IPS-15b (cell line): Measurements from ENCODE around the gene ATP7A.
"Not testable (repeated sequence)": the region's sequence is repeated elsewhere in the genome, so short reads cannot be mapped to it uniquely, and the experiment has no call there.

Experiments used
- H3K27me3 ChIP-seq: one replicate; pipeline ENCODE4 v1.6.1; 2013; ENCODE audit warnings: low read length; ENCODE audit not compliant: control insufficient read depth, insufficient read depth
- H3K36me3 ChIP-seq: one replicate; pipeline ENCODE4 v1.6.1; 2013; ENCODE audit warnings: low read length; ENCODE audit not compliant: control insufficient read depth, insufficient read depth
- H3K4me1 ChIP-seq: one replicate; pipeline ENCODE4 v1.6.1; 2013; ENCODE audit warnings: mild to moderate bottlenecking, low read length; ENCODE audit not compliant: control insufficient read depth, insufficient read depth
- H3K4me3 ChIP-seq: one replicate; pipeline ENCODE4 v1.5.1; 2013; ENCODE audit warnings: low read depth, low read length
- H3K9ac ChIP-seq: one replicate; pipeline ENCODE4 v1.6.1; 2013; ENCODE audit warnings: low read depth, mild to moderate bottlenecking, low read length
- H3K9me3 ChIP-seq: one replicate; pipeline ENCODE4 v1.6.1; 2013; ENCODE audit warnings: mild to moderate bottlenecking, low read length; ENCODE audit not compliant: control insufficient read depth, insufficient read depth

ATP7A gene

DNA sequence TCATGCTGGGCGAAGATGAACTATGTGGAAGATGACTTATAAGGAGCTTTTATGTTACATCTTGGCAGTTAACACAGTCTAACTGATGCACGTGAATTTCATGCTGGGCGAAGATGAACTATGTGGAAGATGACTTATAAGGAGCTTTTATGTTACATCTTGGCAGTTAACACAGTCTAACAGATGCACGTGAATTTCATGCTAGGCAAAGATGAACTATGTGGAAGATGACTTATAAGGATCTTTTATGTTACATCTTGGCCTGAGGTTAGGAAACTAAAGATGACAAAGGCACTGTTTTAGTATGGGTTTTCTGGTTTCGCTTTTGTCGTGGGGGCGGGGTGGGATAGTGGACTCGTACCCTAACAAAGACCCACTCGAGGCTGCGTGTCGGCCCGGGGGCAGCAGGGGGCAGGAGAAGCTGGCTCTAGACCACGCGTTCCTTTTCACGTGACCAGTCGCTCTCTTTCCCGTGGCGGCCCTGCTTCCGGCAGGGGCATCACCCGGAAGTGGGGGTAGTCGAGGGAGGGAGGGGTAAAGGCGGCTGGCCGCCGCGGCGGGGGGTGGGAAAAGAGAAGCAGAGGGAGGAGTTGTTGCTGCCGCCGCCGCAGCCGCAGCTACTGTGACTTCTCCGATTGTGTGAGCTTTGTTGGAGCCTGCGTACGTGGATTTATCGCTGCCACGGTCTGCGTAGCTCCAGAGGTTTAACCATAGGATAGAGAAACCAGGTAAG is at the start of gene ATP7A:
ATP7A (plus strand) TSS at position 586 of the 733 bp plus-strand sequence. CDS start 60,949 bp downstream, outside the sequence.
- no peaks in the 10 kb centered on the region for H3K36me3 ChIP-seq
- no peaks in the 10 kb centered on the region for H3K4me1 ChIP-seq
- peak within 1 kb of the TSS; percentile 50 for H3K9ac ChIP-seq
- H3K9me3 ChIP-seq, result no peaks in the 10 kb centered on the region
- H3K4me3 ChIP-seq, result peak within 1 kb of the TSS; percentile 77
- no peaks in the 10 kb centered on the region for H3K27me3 ChIP-seq

DNA sequence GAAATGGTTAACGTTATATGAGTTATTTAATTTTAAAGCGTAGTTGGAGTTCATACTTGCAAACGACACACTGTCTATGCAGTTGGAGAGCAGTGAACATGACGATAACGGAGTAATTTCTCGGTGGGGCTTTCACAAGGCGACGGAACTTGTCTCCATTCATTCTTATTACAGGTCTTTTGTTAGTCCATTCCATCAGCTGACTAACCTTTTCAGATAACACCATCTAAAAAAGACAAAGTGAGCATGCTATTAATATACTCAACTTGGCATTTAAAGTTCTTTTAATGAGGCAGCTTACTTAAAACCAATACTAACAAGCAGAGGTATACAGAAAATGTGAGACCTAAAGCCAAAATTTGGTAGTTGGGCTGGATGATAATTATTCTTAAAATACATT is 35.1 kb upstream of the ATP7A start:
- Histone ChIP-seq H3K36me3 (peaks cover 5% of the 10 kb centered on the region), H3K4me1 (no peaks in the 10 kb centered on the region), H3K9ac (no peak overlapping the region), H3K9me3 (no peaks in the 10 kb centered on the region), H3K27me3 (no peaks in the 10 kb centered on the region), H3K4me3 (no peak overlapping the region)

DNA sequence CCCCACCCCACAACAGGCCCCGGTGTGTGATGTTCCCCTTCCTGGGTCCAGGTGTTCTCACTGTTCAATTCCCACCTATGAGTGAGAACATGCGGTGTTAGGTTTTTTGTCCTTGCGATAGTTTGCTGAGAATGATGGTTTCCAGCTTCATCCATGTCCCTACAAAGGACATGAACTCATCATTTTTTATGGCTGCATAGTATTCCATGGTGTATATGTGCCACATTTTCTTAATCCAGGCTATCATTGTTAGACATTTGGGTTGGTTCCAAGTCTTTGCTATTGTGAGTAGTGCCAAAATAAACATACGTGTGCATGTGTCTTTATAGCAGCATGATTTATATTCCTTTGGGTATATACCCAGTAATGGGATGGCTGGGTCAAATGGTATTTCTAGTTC is 29.1 kb upstream of the ATP7A start:
- H3K36me3 ChIP-seq, result not testable (repeated sequence)

DNA sequence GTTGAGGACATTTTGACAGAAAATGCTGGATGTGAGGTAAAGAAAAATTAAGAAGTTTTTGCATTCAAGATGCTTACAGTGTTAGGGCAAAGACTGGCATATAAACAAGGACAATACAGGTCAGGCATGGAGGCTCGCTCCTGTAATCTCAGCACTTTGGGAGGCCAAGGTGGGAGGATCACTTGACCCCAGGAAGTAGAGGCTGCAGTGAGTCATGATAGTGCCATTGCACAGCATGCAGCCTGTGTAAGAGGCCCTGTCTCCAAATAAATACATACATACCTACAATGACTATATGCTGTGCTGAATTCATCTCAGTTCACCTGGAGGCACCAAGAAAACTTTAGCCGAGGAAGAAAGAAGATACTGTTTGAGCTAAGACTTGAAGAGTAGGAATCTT is 17.6 kb upstream of the ATP7A start:
- Histone ChIP-seq H3K4me3 (no peak overlapping the region), H3K4me1 (no peaks in the 10 kb centered on the region), H3K27me3 (no peaks in the 10 kb centered on the region), H3K9ac (no peak overlapping the region), H3K36me3 (no peaks in the 10 kb centered on the region), H3K9me3 (no peaks in the 10 kb centered on the region)

More for the DNA sequence above, 29.1 kb upstream of the ATP7A start:
- not testable (repeated sequence) for H3K9ac ChIP-seq, H3K4me3 ChIP-seq, H3K27me3 ChIP-seq, H3K9me3 ChIP-seq, H3K4me1 ChIP-seq

DNA sequence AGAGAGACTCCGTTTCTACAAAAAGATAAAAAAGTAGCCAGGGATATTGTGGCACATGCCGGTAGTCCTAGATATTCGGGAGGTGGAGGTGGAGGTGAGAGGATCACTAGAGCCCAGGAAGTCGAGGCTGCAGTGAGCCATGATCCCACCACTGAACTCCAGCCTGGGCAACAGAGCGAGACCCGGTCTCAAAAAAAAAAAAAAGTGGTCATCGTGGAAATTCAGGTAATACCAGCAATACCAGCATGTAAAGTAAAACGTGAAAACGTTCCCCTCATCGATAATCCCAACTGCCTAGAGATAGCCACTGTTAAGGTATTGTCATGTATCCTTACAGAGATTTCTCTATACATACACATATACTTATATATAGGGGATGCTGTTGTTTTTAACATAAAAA is 16.8 kb upstream of the ATP7A start:
- Histone ChIP-seq H3K36me3 (no peaks in the 10 kb centered on the region), H3K9me3 (no peaks in the 10 kb centered on the region), H3K27me3 (no peaks in the 10 kb centered on the region), H3K4me3 (peak overlapping the region; percentile 81), H3K4me1 (no peaks in the 10 kb centered on the region), H3K9ac (no peak overlapping the region)

DNA sequence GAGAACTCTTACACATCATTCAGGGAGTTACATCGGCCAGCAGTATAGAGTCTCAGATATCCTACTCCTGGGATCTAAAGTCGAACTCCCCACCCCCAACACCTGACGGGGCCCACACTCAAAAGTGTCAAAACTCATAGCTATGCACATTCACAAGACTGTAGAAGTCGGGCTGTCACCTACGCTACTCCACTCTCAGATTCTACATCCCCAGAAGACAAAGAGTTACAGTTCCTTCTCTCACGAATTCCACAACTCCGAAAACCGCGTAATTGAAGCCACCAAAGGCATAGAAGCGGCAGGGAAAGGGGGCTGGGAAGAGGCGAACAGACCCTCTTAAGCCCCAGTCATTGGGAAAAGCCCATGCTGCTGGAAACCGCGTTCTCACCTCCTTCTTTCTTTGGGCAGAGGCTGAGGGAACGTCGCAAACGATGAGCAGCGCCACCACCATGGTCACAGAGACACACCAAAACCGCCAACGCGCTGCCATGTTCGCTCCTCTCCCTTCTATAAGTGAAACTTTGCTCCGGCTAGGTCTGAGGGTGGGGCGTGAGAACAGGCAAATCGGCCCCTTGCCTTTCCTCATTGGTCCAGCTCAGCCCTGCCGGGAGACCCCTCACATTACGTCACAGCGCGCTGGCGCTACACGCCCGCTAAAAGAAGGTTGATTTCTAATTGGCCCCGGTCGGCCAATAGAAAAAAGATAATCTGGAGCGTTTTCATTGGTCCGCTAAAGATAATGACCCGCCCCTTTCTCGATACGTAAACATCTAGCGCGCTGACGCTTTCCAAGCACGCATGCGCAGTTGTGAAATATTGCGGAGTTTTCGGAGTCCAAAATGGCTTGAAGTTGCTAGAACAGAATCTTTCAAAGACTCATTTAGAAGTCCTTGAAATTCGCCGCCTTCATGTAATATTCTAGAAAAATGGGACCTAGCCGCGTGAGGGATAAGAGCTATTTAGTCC is 15.3 kb upstream of the ATP7A start, which contains the start of gene MAGT1:
MAGT1 (minus strand) TSS at position 515 of the 966 bp plus-strand sequence; CDS start at position 490, 25 bp downstream.
- Histone ChIP-seq H3K27me3 (no peaks in the 10 kb centered on the region), H3K36me3 (no peaks in the 10 kb centered on the region), H3K4me3 (peak within 1 kb of the TSS; percentile 81), H3K4me1 (no peaks in the 10 kb centered on the region), H3K9ac (peak within 1 kb of the TSS; percentile 26), H3K9me3 (no peaks in the 10 kb centered on the region)

DNA sequence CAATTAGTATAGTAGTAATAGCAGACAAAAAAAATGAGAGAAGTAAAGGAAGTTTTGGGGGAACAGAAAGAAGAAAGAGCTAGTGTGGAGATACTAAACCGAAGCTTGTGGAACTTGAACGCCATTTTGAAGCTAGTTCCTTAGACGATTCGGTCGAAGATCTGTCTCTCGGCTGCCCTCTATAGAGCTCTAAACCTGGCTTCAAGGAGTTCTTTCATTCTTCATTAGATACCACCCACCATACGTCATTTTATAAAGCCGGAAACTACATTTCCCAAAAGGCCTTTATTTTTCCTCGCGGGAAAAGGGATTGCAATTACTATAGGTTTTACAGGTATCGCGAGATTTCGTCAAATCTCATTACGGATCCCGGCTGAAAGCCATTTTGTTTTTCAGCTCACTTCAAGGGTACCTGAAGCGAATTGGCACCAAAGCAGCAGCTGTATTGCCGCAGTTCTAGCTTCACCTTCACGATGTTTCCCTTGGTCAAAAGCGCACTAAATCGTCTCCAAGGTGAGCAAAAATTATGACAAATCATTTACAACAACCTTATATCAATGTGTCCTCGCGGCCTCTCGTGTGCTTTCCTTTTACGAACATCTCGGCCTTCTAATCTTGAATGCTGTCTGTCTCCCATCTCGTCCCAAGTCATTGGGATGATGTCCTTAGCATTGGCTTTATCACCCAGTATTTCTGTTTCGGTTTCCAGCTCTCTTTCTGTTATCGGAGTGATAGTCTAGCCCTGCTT is 11.2 kb upstream of the ATP7A start, which contains the start of gene COX7B:
COX7B (plus strand) TSS at position 388 of the 748 bp plus-strand sequence; CDS start at position 474, 86 bp downstream.
- Histone ChIP-seq H3K36me3 (no peaks in the 10 kb centered on the region), H3K4me1 (no peaks in the 10 kb centered on the region), H3K9me3 (no peaks in the 10 kb centered on the region)

DNA sequence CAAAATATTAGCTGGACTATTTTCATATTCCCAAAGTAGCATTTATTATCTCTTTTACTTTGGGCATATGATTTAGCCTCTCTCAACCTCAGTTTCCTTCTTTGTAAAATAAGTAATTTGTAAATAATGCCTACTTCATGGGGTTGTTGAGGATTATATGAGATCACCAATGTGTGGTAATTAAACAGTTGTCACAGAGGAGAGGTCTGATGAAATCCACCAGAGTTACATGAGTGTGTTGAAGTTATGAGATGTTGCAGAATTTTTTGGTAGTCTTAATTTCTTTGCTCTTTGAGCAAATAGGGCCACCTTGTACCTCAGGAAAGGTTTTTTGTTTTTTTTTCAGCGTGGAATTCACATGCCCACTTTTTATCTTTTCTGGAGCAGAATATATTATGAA is 9.8 kb upstream of the ATP7A start:
- no peaks in the 10 kb centered on the region for H3K9me3 ChIP-seq
- peak overlapping the region; percentile 51 for H3K9ac ChIP-seq
- no peaks in the 10 kb centered on the region for H3K27me3 ChIP-seq
- H3K4me3 ChIP-seq, result peak overlapping the region; percentile 91
- H3K36me3 ChIP-seq, result no peaks in the 10 kb centered on the region
- H3K4me1 ChIP-seq, result no peaks in the 10 kb centered on the region

More for the DNA sequence above, 11.2 kb upstream of the ATP7A start, which contains the start of gene COX7B:
- peak within 1 kb of the TSS; percentile 91 for H3K4me3 ChIP-seq
- H3K9ac ChIP-seq, result peak within 1 kb of the TSS; percentile 65
- H3K27me3 ChIP-seq, result no peaks in the 10 kb centered on the region

DNA sequence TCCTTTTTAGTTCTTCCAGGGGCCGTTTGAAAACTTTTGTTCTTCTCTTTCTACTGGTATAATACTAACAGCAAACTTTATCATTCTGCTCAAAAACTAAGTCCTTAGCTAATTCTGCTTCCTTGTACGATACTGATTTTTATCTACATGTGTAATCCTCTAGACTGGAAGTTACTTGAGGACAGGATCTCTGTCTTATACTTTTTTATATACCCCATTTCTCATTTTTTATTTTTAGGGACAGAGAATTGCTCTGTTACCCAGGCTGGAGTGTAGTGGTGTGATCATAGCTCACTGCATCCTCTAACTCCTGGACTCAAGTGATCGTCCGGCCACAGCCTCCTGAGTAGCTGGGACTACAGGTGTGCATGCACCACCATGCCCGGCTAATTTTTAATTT is 9.0 kb upstream of the ATP7A start:
- no peak overlapping the region for H3K4me3 ChIP-seq
- no peaks in the 10 kb centered on the region for H3K27me3 ChIP-seq

DNA sequence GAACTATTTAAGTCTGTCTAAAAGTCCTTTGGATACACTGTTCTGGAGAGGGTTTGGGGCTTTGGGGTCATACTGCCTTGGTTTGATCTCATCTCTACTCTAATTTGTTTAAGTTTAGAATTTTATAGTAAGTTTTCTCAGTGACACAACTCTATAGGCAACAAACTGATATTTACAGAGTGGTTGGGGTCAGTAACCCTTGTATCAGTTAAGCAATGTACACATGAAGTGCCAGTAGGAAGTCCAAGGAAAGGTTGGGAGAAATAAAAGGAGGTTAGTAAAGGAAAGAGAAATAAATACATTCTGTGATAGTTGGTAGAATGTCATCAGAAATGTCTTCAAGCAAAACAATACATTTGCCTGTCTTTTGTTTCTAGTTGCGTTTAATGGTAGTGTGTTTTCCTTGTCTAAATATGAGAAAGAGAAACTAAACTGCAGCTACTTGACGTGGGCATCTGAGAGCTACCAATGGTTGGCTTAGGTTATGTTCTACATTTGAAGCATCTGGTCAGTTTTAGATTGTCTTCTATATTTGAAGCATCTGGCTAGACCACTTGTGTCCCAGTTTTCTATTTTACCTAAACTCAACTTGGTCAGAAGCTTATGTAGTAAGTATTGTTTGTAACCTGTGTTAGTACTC is 6.9 kb downstream of the ATP7A start:
- H3K4me1 ChIP-seq, result no peaks in the 10 kb centered on the region
- no peak overlapping the region for H3K9ac ChIP-seq
- no peaks in the 10 kb centered on the region for H3K9me3 ChIP-seq
- no peaks in the 10 kb centered on the region for H3K27me3 ChIP-seq
- H3K4me3 ChIP-seq, result no peak overlapping the region
- no peaks in the 10 kb centered on the region for H3K36me3 ChIP-seq

More for the DNA sequence above, 9.0 kb upstream of the ATP7A start:
- Histone ChIP-seq H3K36me3 (no peaks in the 10 kb centered on the region), H3K9ac (no peak overlapping the region), H3K4me1 (no peaks in the 10 kb centered on the region), H3K9me3 (no peaks in the 10 kb centered on the region)

DNA sequence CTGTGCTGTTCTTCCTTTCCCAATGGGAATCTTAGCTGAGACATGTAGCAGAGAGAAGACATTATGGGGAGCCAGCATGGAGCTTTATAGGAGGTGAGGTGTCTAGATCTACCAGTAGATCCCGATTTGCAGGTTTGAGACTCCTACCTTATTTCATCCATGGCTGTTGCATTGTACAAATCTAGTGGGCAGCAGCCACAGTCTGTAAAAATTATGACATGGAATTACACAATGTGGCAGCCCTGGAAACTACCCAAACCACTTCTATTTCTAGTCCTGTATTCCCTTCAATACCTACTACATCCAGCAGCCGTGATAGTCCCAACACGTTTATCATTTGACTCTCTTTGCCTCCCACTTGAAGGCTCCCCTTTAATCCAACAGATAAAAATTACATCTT is 8.1 kb downstream of the ATP7A start:
- H3K27me3 ChIP-seq, result no peaks in the 10 kb centered on the region
- no peak overlapping the region for H3K4me3 ChIP-seq
- no peaks in the 10 kb centered on the region for H3K4me1 ChIP-seq
- no peak overlapping the region for H3K9ac ChIP-seq
- no peaks in the 10 kb centered on the region for H3K9me3 ChIP-seq
- no peaks in the 10 kb centered on the region for H3K36me3 ChIP-seq
